Activated B cell treated with CpG ODN at 0.5 μM for 24 hours (primary cell): ENCODE results near the gene KAT14. TPM values are rescaled to one million over a fixed set of nuclear protein-coding genes. Genes with fewer than 3 reads are reported as not detected.
"Not testable (repeated sequence)": the region's sequence is repeated elsewhere in the genome, so short reads cannot be mapped to it uniquely, and the experiment has no call there.

Experiments used
- ATAC-seq: fragments of 200-7000 bp; cut with Tn5 transposase; one replicate; pipeline ENCODE4 v1.10.0; 2021; ENCODE audit warnings: low read depth, mild to moderate bottlenecking, moderate library complexity
- CTCF ChIA-PET: fragments of 350-600 bp; sonication (Branson Sonifier 250); formaldehyde crosslinking; loops from one replicate; lab custom pipeline; 2021; ENCODE audit warnings: antibody characterized with exemption; lab: Charles Lee
- POLR2A ChIA-PET: fragments of 350-600 bp; sonication (Branson Sonifier 250); formaldehyde crosslinking; loops from one replicate; lab custom pipeline; 2021; ENCODE audit warnings: antibody characterized with exemption; lab: Charles Lee
- DNase-seq: peaks from one replicate; pipeline ENCODE4 v3.0.0; 2022
- H3K27ac Mint-ChIP-seq: one replicate; pipeline ENCODE4 v1.8.0; 2020; ENCODE audit warnings: mixed read lengths
- H3K27me3 Mint-ChIP-seq: one replicate; pipeline ENCODE4 v1.8.0; 2021; ENCODE audit warnings: mixed read lengths
- H3K36me3 Mint-ChIP-seq: one replicate; pipeline ENCODE4 v1.8.0; 2021; ENCODE audit warnings: low read depth, mixed read lengths
- H3K4me1 Mint-ChIP-seq: one replicate; pipeline ENCODE4 v1.8.0; 2021; ENCODE audit warnings: mixed read lengths
- H3K4me3 Mint-ChIP-seq: one replicate; pipeline ENCODE4 v1.8.0; 2020; ENCODE audit warnings: mild to moderate bottlenecking, mixed read lengths
- H3K9me3 Mint-ChIP-seq: one replicate; pipeline ENCODE4 v1.8.0; 2020; ENCODE audit warnings: mixed read lengths
- CTCF ChIP-seq: fragments of 200-600 bp; IDR thresholded peaks from one replicate; pipeline ENCODE4 v1.8.0; 2022; ENCODE audit warnings: antibody characterized with exemption, mild to moderate bottlenecking
- intact Hi-C: fragments of 100-400 bp; cut with micrococcal nuclease; formaldehyde crosslinking; loops from one replicate; pipeline ENCODE4 v1.15.1; 2024
- total RNA-seq: library from RNA; stranded (reverse); gene quantifications from 2 replicates; pipeline ENCODE4 v1.2.3, GENCODE V29; 2022

Gene KAT14
- total RNA-seq, 1 donor from 2014 or later: 15.6 TPM

- no peak for TF ChIP-seq CTCF
- ATAC-seq (no peak), DNase-seq (no peak)
- POLR2A ChIA-PET: interaction anchor here (0.6 kb wide), 1 partner anchor 336 kb away, joined by 3 read pairs; no protein-coding TSS in a partner anchor
- H3K36me3 Mint-ChIP-seq: peaks cover 5% of the 10 kb centered on the region
- H3K4me3 Mint-ChIP-seq: no peak overlapping the region
- intact Hi-C loops: no loop called here
- CTCF ChIA-PET: no interaction called here
- no peak overlapping the region for H3K27ac Mint-ChIP-seq
- H3K9me3 Mint-ChIP-seq: peaks cover 13% of the 10 kb centered on the region
- no peaks in the 10 kb centered on the region for H3K27me3 Mint-ChIP-seq
- no peaks in the 10 kb centered on the region for H3K4me1 Mint-ChIP-seq
Observed at GRCh38 chr20:18197382-18198070, 59.9 kb downstream of the KAT14 start.

GRCh38 chr20:18202966-18203365 is 65.3 kb downstream of the KAT14 start:
- no peak overlapping the region for H3K27ac Mint-ChIP-seq
- ATAC-seq: no peak
- peaks cover 5% of the 10 kb centered on the region for H3K36me3 Mint-ChIP-seq
- no peak overlapping the region for H3K4me3 Mint-ChIP-seq
- H3K4me1 Mint-ChIP-seq: no peaks in the 10 kb centered on the region
- peaks cover 2% of the 10 kb centered on the region for H3K27me3 Mint-ChIP-seq
- intact Hi-C loops: no loop called here
- CTCF ChIA-PET: no interaction called here
- TF ChIP-seq CTCF: no peak
- peaks cover 13% of the 10 kb centered on the region for H3K9me3 Mint-ChIP-seq
- DNase-seq: no peak
- POLR2A ChIA-PET: no interaction called here

GRCh38 chr20:18203700-18204099 is 66.0 kb downstream of the KAT14 start:
- H3K4me3 Mint-ChIP-seq, POLR2A ChIA-PET, DNase-seq, CTCF ChIA-PET, H3K4me1 Mint-ChIP-seq, H3K36me3 Mint-ChIP-seq, ATAC-seq, intact Hi-C loops, H3K27me3 Mint-ChIP-seq, H3K27ac Mint-ChIP-seq: not testable (repeated sequence)
- peaks cover 13% of the 10 kb centered on the region for H3K9me3 Mint-ChIP-seq

GRCh38 chr20:18213002-18213401 is 75.3 kb downstream of the KAT14 start:
- Mint-ChIP-seq H3K4me1 (no peaks in the 10 kb centered on the region), H3K27ac (no peak overlapping the region), H3K27me3 (peaks cover 8% of the 10 kb centered on the region), H3K36me3 (no peaks in the 10 kb centered on the region), H3K4me3 (no peak overlapping the region), H3K9me3 (no peaks in the 10 kb centered on the region)
- no peak for ATAC-seq
- DNase-seq: no peak
- intact Hi-C loops: no loop called here
- no peak for TF ChIP-seq CTCF
- CTCF ChIA-PET: no interaction called here
- POLR2A ChIA-PET: no interaction called here

GRCh38 chr20:18215566-18215965 is 77.9 kb downstream of the KAT14 start:
- no peak for ATAC-seq
- H3K27me3 Mint-ChIP-seq: peaks cover 14% of the 10 kb centered on the region
- no peak for TF ChIP-seq CTCF
- H3K36me3 Mint-ChIP-seq: no peaks in the 10 kb centered on the region
- H3K27ac Mint-ChIP-seq: no peak overlapping the region
- no peaks in the 10 kb centered on the region for H3K9me3 Mint-ChIP-seq
- no peak for DNase-seq
- ChIA-PET POLR2A (no interaction called here), CTCF (no interaction called here)
- intact Hi-C loops: no loop called here
- H3K4me3 Mint-ChIP-seq: no peak overlapping the region
- H3K4me1 Mint-ChIP-seq: no peaks in the 10 kb centered on the region

GRCh38 chr20:18218280-18218679 is 80.6 kb downstream of the KAT14 start:
- POLR2A ChIA-PET: no interaction called here
- Mint-ChIP-seq H3K9me3 (no peaks in the 10 kb centered on the region), H3K4me3 (no peak overlapping the region), H3K4me1 (no peaks in the 10 kb centered on the region), H3K27me3 (peaks cover 16% of the 10 kb centered on the region), H3K27ac (no peak overlapping the region), H3K36me3 (no peaks in the 10 kb centered on the region)
- no peak for TF ChIP-seq CTCF
- CTCF ChIA-PET: no interaction called here
- DNase-seq: no peak
- intact Hi-C loops: no loop called here
- no peak for ATAC-seq
